Panc1 (cell line): ENCODE results near the gene PLAU. TPM values are rescaled to one million over a fixed set of nuclear protein-coding genes. Genes with fewer than 3 reads are reported as not detected.

Experiments used
- ATAC-seq: fragments of 200-7000 bp; cut with Tn5 transposase; 2 replicates; pipeline ENCODE4 v1.9.1; 2020; ENCODE audit warnings: mild to moderate bottlenecking, moderate library complexity
- BruUV-seq: library from RNA; stranded (reverse); fragments of 400-500 nt; replicated peaks from 2 replicates; lab custom pipeline; 2021; lab: Mats Ljungman, UMichigan
- CTCF ChIA-PET: fragments of 300-600 bp; sonication (Branson Sonifier 250); formaldehyde crosslinking; loops from one replicate; lab custom pipeline; 2022; ENCODE audit warnings: antibody characterized with exemption; lab: Charles Lee
- POLR2A ChIA-PET: fragments of 300-600 bp; sonication (Branson Sonifier 250); formaldehyde crosslinking; loops from one replicate; lab custom pipeline; 2022; ENCODE audit warnings: antibody characterized with exemption; lab: Charles Lee
- DNase-seq: peaks from one replicate; pipeline ENCODE4 v3.0.0-alpha.2; 2010; ENCODE audit warnings: low read depth, low spot score
- H3K27ac ChIP-seq: 2 replicates; pipeline ENCODE4 v1.5.1; 2011; ENCODE audit warnings: mild to moderate bottlenecking, low read length, inconsistent platforms
- H3K27me3 ChIP-seq: fragments of 200-500 bp; sonication (Bioruptor generic); 2 replicates; pipeline ENCODE4 v1.6.0; 2014; ENCODE audit warnings: low read length, inconsistent platforms; ENCODE audit not compliant: control insufficient read depth, insufficient read depth
- H3K36me3 ChIP-seq: fragments of 200-500 bp; sonication (Bioruptor generic); 2 replicates; pipeline ENCODE4 v1.5.1; 2014; ENCODE audit warnings: inconsistent platforms, mild to moderate bottlenecking, low read length, moderate library complexity; ENCODE audit not compliant: control insufficient read depth, insufficient read depth
- H3K4me1 ChIP-seq: 2 replicates; pipeline ENCODE4 v1.5.1; 2011; ENCODE audit warnings: inconsistent platforms, mild to moderate bottlenecking, low read length, moderate library complexity; ENCODE audit not compliant: control insufficient read depth, insufficient read depth
- H3K4me3 ChIP-seq, 2 experiments: 2 replicates each; pipeline ENCODE4 v1.5.1; 2011 to 2012; ENCODE audit warnings: low read depth in 2 of 2, low read length in 2 of 2, mild to moderate bottlenecking in 2 of 2, inconsistent platforms in 1 of 2, moderate library complexity in 1 of 2
- H3K9me3 ChIP-seq: fragments of 200-500 bp; sonication (Bioruptor generic); 2 replicates; pipeline ENCODE4 v1.5.1; 2014; ENCODE audit warnings: low read depth, mild to moderate bottlenecking, inconsistent platforms, low read length, moderate library complexity; ENCODE audit not compliant: control insufficient read depth, insufficient read depth
- POLR2AphosphoS5 ChIP-seq: IDR thresholded peaks from 2 replicates; pipeline ENCODE4 v1.6.1; 2012; ENCODE audit warnings: mild to moderate bottlenecking, low read depth, low read length, moderate library complexity
- SIN3A ChIP-seq: IDR thresholded peaks from 2 replicates; pipeline ENCODE4 v1.6.1; 2012; ENCODE audit warnings: low read depth, mild to moderate bottlenecking, low read length, moderate library complexity, borderline replicate concordance; ENCODE audit not compliant: insufficient read depth
- TCF7L2 ChIP-seq: IDR thresholded peaks from 2 replicates; pipeline ENCODE4 v1.6.1; 2011; ENCODE audit warnings: mild to moderate bottlenecking, low read depth, low read length, inconsistent platforms
- in situ Hi-C: cut with HindIII; loops from 2 replicates; pipeline ENCODE4 v1.10.0; 2016; ENCODE audit warnings: low sequenced_read_pairs, low pct_unique_long_range_greater_than_20kb
- intact Hi-C: fragments of 100-400 bp; cut with micrococcal nuclease; formaldehyde crosslinking; loops from one replicate; pipeline ENCODE4 v1.10.0; 2022; ENCODE audit not compliant: unreplicated experiment
- total RNA-seq: library from RNA; stranded (reverse); gene quantifications from one replicate; pipeline ENCODE4 v1.2.1, GENCODE V29; 2021; ENCODE audit not compliant: unreplicated experiment
- TF ChIP-seq, protein P1 (sequence below), 2 experiments: IDR thresholded peaks; 2 replicates each; pipeline ENCODE4 v1.6.1; 2011 to 2012; ENCODE audit warnings: low read depth in 2 of 2, control low read depth in 1 of 2, low read length in 1 of 2, mild to moderate bottlenecking in 1 of 2, moderate library complexity in 1 of 2; ENCODE audit not compliant: insufficient read depth in 1 of 2
- TF ChIP-seq, protein P2 (sequence below): fragments of 450-650 bp; IDR thresholded peaks from 2 replicates; pipeline ENCODE4 v1.5.1; 2017; ENCODE audit warnings: mild to moderate bottlenecking

The PLAU gene
- total RNA-seq, 1 experiment from 2014 or later: 305 TPM

DNA sequence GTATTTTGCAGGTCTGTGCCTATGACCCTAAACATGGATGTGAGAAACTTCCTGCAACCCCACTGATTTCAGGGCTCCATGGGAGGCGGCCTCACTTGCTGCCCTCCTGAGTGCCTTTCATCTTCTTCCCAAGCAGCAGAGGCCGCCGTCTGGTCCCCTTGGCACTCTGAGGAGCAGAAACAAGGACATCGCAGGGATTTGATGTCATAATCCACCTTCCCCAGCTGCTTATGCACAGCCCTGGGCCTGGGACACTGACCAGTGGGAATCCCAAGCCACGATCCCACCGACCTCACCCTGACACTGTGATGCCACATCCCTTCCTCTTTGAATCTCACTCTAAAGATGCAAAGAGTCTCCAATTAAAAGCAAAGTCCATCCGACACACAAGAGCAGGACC lies 44.3 kb upstream of the PLAU start:
- H3K27me3 ChIP-seq: no peaks in the 10 kb centered on the region
- H3K9me3 ChIP-seq: no peaks in the 10 kb centered on the region
- no TSS peak for BruUV-seq
- in situ Hi-C loops: no loop called here
- no peak for TF ChIP-seq TCF7L2
- TF ChIP-seq, protein P1, sequence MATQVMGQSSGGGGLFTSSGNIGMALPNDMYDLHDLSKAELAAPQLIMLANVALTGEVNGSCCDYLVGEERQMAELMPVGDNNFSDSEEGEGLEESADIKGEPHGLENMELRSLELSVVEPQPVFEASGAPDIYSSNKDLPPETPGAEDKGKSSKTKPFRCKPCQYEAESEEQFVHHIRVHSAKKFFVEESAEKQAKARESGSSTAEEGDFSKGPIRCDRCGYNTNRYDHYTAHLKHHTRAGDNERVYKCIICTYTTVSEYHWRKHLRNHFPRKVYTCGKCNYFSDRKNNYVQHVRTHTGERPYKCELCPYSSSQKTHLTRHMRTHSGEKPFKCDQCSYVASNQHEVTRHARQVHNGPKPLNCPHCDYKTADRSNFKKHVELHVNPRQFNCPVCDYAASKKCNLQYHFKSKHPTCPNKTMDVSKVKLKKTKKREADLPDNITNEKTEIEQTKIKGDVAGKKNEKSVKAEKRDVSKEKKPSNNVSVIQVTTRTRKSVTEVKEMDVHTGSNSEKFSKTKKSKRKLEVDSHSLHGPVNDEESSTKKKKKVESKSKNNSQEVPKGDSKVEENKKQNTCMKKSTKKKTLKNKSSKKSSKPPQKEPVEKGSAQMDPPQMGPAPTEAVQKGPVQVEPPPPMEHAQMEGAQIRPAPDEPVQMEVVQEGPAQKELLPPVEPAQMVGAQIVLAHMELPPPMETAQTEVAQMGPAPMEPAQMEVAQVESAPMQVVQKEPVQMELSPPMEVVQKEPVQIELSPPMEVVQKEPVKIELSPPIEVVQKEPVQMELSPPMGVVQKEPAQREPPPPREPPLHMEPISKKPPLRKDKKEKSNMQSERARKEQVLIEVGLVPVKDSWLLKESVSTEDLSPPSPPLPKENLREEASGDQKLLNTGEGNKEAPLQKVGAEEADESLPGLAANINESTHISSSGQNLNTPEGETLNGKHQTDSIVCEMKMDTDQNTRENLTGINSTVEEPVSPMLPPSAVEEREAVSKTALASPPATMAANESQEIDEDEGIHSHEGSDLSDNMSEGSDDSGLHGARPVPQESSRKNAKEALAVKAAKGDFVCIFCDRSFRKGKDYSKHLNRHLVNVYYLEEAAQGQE (IDR thresholded peaks at IDR 0.05; ENCODE audit: insufficient read depth in 1 of 2, low read depth in 2 of 2, low read length in 1 of 2): no peak
- TF ChIP-seq POLR2AphosphoS5: no peak
- TF ChIP-seq, protein P2, sequence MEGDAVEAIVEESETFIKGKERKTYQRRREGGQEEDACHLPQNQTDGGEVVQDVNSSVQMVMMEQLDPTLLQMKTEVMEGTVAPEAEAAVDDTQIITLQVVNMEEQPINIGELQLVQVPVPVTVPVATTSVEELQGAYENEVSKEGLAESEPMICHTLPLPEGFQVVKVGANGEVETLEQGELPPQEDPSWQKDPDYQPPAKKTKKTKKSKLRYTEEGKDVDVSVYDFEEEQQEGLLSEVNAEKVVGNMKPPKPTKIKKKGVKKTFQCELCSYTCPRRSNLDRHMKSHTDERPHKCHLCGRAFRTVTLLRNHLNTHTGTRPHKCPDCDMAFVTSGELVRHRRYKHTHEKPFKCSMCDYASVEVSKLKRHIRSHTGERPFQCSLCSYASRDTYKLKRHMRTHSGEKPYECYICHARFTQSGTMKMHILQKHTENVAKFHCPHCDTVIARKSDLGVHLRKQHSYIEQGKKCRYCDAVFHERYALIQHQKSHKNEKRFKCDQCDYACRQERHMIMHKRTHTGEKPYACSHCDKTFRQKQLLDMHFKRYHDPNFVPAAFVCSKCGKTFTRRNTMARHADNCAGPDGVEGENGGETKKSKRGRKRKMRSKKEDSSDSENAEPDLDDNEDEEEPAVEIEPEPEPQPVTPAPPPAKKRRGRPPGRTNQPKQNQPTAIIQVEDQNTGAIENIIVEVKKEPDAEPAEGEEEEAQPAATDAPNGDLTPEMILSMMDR: no peak
- no peak for TF ChIP-seq SIN3A
- ATAC-seq (no peak), DNase-seq (no peak)
- H3K4me3 ChIP-seq: no peak overlapping the region
- H3K4me1 ChIP-seq: peaks cover 6% of the 10 kb centered on the region
- CTCF ChIA-PET: no interaction called here
- intact Hi-C loops: no loop called here
- POLR2A ChIA-PET: no interaction called here
- H3K27ac ChIP-seq: no peak overlapping the region
- H3K36me3 ChIP-seq: no peaks in the 10 kb centered on the region

DNA sequence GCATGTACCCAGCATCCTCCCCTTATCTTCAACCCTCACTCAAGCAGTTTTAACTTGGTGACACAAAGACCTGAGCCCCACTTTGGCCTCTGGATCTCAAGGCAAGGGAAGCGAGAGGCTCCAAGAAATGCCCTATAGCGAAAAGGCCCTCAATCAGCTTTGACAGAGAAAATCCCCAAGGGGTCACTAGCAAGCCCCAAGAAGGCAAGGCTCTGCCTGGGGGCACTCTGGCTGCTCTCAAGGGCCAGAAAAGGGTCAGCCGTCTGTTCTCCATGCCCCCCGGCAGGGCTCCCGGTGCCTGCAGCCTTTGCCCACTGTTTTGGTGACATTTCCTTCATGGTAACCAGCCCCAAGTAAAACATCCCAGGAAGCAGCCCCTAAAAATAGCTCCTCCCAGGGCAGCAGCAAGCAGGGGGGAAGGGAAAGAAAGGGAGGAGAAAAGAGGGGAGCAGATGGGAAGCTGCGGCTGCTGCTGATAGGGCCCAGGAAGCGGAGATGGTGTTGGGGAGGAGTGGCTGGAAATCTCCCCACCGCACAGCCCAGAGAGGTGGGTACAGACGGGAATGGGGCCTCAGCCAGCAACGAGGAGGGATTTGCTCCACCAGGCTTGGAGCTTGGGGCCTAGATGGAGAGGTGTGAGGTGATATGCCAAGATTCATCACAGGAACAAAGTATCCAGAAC lies 43.7 kb upstream of the PLAU start:
- TF ChIP-seq, protein P1 (IDR thresholded peaks at IDR 0.05; ENCODE audit: insufficient read depth in 1 of 2, low read depth in 2 of 2, low read length in 1 of 2): no peak
- no peak for TF ChIP-seq SIN3A
- TF ChIP-seq TCF7L2: no peak
- no peak for TF ChIP-seq POLR2AphosphoS5
- TF ChIP-seq, protein P2: no peak
- POLR2A ChIA-PET: no interaction called here

More for the DNA sequence above, 43.7 kb upstream of the PLAU start:
- peaks cover 2% of the 10 kb centered on the region; the same call in 1 of the 2 replicates for H3K36me3 ChIP-seq
- ATAC-seq (no peak), DNase-seq (no peak)
- H3K9me3 ChIP-seq: no peaks in the 10 kb centered on the region
- no peak overlapping the region for H3K4me3 ChIP-seq
- H3K27me3 ChIP-seq: no peaks in the 10 kb centered on the region
- in situ Hi-C loops: no loop called here
- no peak overlapping the region for H3K27ac ChIP-seq
- intact Hi-C loops: no loop called here
- BruUV-seq: no TSS peak
- peaks cover 12% of the 10 kb centered on the region for H3K4me1 ChIP-seq
- CTCF ChIA-PET: interaction anchor here (0.5 kb wide), 1 partner anchor 15 kb away, joined by 6 read pairs; no protein-coding TSS in a partner anchor
